HG02840 (cell line): Measurements from ENCODE around the gene PAQR8.
A peak's percentile ranks its signal among the peaks of the same experiment; 100 is the strongest.

Experiments used
- ATAC-seq: cut with Tn5 transposase; IDR thresholded peaks from one replicate; pipeline ENCODE4 v1.9.1; 2021; ENCODE audit warnings: mild to moderate bottlenecking, moderate library complexity, moderate number of reproducible peaks; ENCODE audit not compliant: unreplicated experiment, low FRiP score

Gene PAQR8

GRCh38 chr6:52361945-52362442 lies at the start of gene PAQR8:
Gene PAQR8, plus strand, starts transcription at chr6:52362151. Its CDS starts 41,063 bp downstream, at chr6:52403214.
- peak; percentile 80 for ATAC-seq

DNA sequence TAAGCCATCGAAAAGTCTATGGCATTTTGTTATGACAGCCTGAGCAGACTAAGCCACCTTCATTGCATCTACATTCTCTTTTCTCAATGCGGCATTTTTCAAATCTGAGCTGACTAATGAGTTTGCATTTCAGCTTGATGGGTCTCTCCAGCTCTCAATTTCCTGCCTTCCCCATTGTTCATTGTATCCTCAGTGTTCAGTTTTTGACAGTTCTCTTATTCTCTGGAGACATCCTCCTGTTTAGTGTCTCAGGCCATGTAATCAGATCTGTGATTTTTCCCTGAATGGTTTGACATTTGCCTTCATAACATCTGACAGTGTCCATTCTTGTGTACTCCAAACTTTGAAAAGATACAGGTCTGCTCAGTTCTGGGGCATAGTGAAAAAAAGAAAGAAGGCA lies 49.5 kb upstream of the PAQR8 start:
- ATAC-seq = no peak

GRCh38 chr6:52314752-52315151 lies 47.2 kb upstream of the PAQR8 start:
- no peak for ATAC-seq

DNA sequence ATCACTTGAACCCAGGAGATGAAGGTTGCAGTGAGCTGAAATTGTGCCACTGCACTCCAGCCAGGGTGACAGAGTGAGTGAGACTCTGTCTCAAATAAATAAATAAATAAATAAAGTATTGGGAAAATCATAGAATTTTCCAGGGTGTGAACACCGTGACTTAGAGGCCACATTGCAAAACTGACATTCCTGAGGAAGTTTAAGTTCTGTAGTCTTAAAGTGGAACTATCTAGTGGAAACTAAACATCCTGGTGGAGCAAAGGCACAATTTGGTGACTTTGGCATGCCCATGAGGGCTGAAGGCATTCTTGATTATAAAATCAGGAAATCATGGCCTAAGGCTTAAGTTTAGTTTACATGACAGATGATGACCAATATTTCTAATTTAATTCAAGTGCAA lies 44.7 kb upstream of the PAQR8 start:
- ATAC-seq = no peak

GRCh38 chr6:52317841-52318581 lies 43.9 kb upstream of the PAQR8 start:
- peak; percentile 99 for ATAC-seq

DNA sequence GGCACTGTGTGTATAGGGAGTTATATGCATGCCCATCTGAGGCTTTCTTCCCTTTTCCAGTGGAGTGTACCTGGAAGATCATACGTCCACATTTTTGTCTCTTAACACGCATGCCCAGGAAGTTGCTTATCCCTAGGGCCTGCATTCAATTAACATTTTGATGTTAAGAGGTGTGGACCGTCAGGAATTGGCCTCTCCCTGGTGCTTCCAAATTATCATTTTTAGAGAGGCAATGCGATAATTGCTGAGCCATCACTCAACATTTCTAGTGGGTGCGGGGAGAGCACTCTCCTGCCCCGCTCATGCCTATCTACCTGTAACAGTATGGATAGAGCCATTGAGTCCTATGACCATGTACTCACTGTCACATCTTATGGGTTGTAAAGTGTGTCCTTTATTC lies 37.8 kb upstream of the PAQR8 start:
- no peak for ATAC-seq

DNA sequence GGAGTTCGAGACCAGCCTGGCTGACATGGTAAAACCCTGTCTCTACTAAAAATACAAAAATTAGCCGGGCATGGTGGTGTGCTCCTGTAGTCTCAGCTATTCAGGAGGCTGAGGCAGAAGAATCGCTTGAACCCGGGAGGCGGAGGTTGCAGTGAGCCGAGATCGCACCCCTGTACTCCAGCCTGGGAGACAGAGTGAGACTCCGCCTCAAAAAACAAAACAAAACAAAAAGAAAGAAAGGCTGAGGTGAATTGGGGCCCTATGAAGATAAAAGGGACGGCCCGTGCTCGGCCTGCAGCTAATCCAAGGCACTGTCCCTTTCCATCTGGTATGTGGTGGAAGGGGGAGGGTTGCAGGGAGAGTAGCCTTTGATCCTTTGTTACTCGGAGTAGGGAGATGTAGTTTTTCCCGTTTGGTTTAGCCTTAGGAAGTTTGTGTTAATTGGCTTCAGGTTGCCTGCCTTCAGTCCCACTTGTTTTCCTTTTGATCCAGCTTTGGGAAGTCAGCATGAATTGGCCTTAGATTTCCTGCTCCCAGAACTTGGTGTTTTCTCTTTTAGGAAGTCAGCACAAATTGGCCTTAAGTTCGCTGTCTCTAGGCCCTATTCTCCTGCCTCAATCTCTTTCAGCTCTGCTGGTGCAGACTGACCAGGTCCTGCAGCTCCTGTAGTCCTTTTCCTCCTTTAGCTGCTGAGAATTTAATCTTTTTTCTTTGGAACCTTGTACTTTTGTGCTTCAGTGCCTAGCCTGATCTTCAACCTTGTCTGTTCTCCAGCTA lies 36.1 kb upstream of the PAQR8 start:
- ATAC-seq = no peak

GRCh38 chr6:52326540-52327364 lies 35.2 kb upstream of the PAQR8 start:
- no peak for ATAC-seq

GRCh38 chr6:52328303-52328662 lies 33.7 kb upstream of the PAQR8 start:
- ATAC-seq = no peak

GRCh38 chr6:52328729-52329128 lies 33.2 kb upstream of the PAQR8 start:
- no peak for ATAC-seq

GRCh38 chr6:52330470-52330869 lies 31.5 kb upstream of the PAQR8 start:
- no peak for ATAC-seq

DNA sequence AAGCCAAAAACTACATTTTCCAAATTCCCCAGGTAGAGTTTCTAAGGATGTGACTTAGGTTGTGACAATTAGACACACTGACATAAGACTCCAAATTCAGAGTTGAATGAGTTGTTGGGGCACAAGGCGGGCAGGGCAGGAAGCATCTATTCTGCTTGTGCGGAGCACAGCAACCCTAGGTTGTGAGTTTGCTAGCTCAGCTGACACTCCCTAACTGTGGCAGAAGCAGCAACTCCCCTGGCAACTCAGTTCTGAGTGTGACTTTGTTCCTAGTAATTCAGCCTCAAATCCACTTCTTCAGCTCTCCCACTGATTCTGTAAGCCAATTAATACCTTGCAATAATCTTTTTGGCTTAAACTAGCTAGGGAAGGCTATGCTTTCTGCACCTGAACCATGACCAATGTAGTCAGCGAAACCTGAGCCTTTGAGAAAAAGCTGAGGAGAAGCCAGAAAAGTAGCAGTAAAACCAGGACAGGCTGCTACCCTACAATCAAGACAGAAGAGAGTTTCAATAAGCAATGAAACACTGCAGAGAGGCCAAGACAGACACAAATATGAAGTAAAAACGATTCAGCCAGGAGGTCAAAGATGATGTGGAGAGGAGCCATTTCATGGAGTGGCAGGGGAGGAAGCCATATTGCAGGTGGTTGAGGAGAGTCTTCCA lies 30.0 kb upstream of the PAQR8 start:
- no peak for ATAC-seq

DNA sequence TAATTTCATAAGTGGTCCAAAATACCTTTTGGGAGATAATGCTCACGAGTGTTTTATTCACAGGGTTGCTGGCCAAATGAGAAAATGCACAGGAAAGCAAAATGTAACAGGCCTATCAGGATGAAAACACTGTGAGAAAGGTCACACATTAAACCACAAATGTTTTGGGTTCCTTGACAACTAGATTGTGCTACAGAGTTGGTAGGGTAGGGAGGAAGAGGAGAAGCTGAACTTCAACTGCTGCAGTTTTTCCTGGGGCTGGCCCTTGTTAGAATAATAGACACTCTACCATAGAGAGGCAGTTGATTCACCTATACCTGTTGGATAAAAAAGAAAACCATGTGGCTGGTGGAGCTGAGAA lies 28.1 kb upstream of the PAQR8 start:
- no peak for ATAC-seq

GRCh38 chr6:52335576-52335975 lies 26.4 kb upstream of the PAQR8 start:
- ATAC-seq = no peak

GRCh38 chr6:52336919-52337561 lies 24.9 kb upstream of the PAQR8 start:
- no peak for ATAC-seq

DNA sequence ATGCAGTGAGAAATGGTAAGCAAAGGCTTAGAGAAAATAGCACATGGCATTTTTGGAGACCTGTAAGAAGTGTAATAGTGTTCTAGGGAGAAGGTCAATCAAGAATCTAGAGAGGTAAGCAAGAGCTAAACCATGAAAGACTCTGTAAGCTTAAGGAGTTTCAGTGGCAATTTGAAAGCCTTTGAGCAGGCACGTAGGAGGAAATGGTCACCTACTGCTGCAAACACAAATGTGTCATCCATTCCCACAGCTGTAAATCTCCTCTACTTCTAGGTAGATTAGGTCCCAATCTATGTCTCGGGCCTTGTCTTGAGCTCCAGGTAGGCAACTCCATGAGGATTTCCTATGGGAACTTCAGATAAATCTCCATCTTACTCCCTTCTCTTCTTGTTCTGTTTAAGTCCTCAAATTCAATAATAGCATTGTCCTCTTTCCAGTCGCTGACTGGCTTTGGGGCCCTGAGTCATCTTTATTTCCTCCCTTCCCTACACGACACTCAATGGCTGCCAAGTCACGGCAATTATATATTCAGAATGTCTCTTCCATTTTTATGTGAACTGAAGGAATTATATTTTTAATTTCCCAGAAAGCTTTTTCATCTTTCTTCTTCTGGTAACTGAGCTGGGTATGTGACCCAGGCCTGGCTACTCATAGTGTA lies 24.2 kb upstream of the PAQR8 start:
- ATAC-seq = no peak

- no peak for ATAC-seq
Measured at GRCh38 chr6:52340603-52340880, 21.4 kb upstream of the PAQR8 start.

DNA sequence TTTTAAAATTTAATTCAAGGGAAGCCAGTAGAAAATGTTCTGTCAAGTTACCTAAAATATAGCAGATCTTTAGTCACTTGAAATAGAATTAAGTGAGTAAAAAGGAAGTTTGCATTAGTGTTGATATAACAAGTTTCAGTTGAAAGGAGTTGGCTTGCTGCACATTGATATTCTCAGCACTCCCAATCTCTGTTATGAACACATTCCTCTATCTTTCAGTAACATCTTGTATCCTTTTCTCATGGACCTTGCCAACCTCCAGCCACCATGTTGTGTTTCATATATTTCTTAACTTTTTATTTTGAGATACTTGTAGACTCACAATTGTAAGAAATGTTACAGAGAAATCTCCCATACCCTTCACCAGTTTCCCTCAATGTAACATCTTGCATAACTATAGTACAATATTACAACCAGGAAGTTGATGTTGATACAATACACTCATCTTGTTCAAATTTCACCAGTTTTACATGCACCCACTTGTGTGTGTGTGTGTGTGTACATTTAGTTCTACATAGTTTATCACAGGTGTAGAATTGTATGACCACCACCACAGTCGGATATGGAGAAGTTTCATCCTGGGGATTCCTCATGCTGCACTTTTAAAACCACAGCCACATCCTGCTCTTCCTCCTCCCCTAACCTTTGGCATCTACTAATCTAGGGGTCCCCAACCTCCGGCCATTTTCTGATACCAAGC lies 20.2 kb upstream of the PAQR8 start:
- no peak for ATAC-seq

DNA sequence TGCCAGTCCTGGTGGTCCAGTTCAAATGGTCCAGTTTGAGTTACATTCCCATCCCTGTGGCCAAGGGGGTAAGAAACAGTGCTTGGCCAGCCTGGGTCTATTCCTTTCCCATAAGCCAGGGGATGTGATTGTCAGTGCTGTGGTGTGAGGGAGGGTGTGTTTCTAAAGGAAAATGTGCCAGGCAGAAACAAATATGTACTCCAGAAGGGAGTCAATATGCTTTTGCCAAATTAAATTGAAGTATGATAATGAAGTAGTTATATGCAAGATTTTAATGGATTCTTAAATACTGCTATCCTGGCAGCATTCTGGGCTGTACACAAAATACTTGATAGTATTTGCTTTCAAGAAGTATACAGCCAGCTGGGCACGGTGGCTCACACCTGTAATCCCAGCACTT lies 16.6 kb upstream of the PAQR8 start:
- no peak for ATAC-seq
